Measurements from ENCODE around the gene VMP1. TPM values are rescaled to one million over a fixed set of nuclear protein-coding genes. Genes with fewer than 3 reads are reported as not detected.

The VMP1 gene
- total RNA-seq, 1 donor, result 608 TPM

GRCh38 chr17:59762049-59762823 lies 54.8 kb downstream of the VMP1 start:
- peak; percentile 73 for DNase-seq (ENCODE audit: low read depth)
- no peak for TF ChIP-seq CTCF (IDR thresholded peaks at IDR 0.05; ENCODE audit: insufficient read depth, low read depth, low read length)
- no peak overlapping the region for H3K4me3 ChIP-seq (ENCODE audit: low read depth, low read length)

GRCh38 chr17:59762824-59763374 lies 55.4 kb downstream of the VMP1 start:
- TF ChIP-seq CTCF (IDR thresholded peaks at IDR 0.05; ENCODE audit: insufficient read depth, low read depth, low read length), result no peak
- DNase-seq (ENCODE audit: low read depth), result no peak
- no peak overlapping the region for H3K4me3 ChIP-seq (ENCODE audit: low read depth, low read length)

GRCh38 chr17:59763861-59764260 lies 56.4 kb downstream of the VMP1 start:
- DNase-seq (ENCODE audit: low read depth), result peak; percentile 90
- no peak for TF ChIP-seq CTCF (IDR thresholded peaks at IDR 0.05; ENCODE audit: insufficient read depth, low read depth, low read length)
- no peak overlapping the region for H3K4me3 ChIP-seq (ENCODE audit: low read depth, low read length)

- H3K4me3 ChIP-seq (ENCODE audit: low read depth, low read length), result no peak overlapping the region
- no peak for TF ChIP-seq CTCF (IDR thresholded peaks at IDR 0.05; ENCODE audit: insufficient read depth, low read depth, low read length)
- DNase-seq (ENCODE audit: low read depth), result no peak
These were observed 56.9 kb downstream of the VMP1 start for GRCh38 chr17:59764292-59764741.

GRCh38 chr17:59765038-59765437 lies 57.6 kb downstream of the VMP1 start:
- H3K4me3 ChIP-seq (ENCODE audit: low read depth, low read length), result no peak overlapping the region
- no peak for DNase-seq (ENCODE audit: low read depth)
- no peak for TF ChIP-seq CTCF (IDR thresholded peaks at IDR 0.05; ENCODE audit: insufficient read depth, low read depth, low read length)

GRCh38 chr17:59766491-59766890 lies 59.0 kb downstream of the VMP1 start:
- DNase-seq (ENCODE audit: low read depth), result peak; percentile 42
- no peak overlapping the region for H3K4me3 ChIP-seq (ENCODE audit: low read depth, low read length)
- TF ChIP-seq CTCF (IDR thresholded peaks at IDR 0.05; ENCODE audit: insufficient read depth, low read depth, low read length), result no peak

Data from fibroblast of villous mesenchyme (primary cell).